ENCODE measurements around the gene PVALB.
"Not testable (repeated sequence)": the region's sequence is repeated elsewhere in the genome, so short reads cannot be mapped to it uniquely, and the experiment has no call there.

PVALB gene

GRCh38 chr22:36756746-36757655, 59.8 kb downstream of the PVALB start:
- no peak for DNase-seq (ENCODE audit: low read depth)
- no peak overlapping the region for H3K4me3 ChIP-seq (ENCODE audit: low read depth, low read length)
- in situ Hi-C loops (cut with HindIII; ENCODE audit: low sequenced_read_pairs) = no loop called here
- no peak for TF ChIP-seq CTCF (IDR thresholded peaks at IDR 0.05; ENCODE audit: low read depth, low read length, missing control alignments)

GRCh38 chr22:36756031-36756430, 60.8 kb downstream of the PVALB start:
- no peak for TF ChIP-seq CTCF (IDR thresholded peaks at IDR 0.05; ENCODE audit: low read depth, low read length, missing control alignments)
- in situ Hi-C loops (cut with HindIII; ENCODE audit: low sequenced_read_pairs) = no loop called here

DNA sequence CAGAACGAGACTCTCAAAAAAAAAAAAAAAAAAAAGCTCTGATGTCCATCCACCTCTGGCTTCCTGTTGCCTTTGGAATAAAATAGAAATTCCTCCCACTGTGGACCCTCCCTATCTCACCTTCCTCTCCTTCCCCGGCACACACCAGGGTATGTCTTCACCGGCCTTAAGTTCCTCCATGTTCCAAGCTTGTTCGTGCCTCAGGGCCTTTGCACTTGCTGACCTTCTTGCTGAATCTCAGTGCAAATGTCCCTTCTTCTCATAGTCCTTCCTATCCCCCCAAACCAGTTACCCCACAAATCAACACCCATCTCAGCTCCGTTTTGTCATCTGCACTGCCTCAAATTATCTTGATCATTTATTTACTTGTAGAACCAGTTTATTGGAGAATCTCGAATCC, 61.5 kb downstream of the PVALB start:
- H3K4me3 ChIP-seq (ENCODE audit: low read depth, low read length) = no peak overlapping the region
- no peak for TF ChIP-seq CTCF (IDR thresholded peaks at IDR 0.05; ENCODE audit: low read depth, low read length, missing control alignments)
- in situ Hi-C loops (cut with HindIII; ENCODE audit: low sequenced_read_pairs) = no loop called here
- DNase-seq (ENCODE audit: low read depth) = no peak

More at GRCh38 chr22:36756031-36756430, 60.8 kb downstream of the PVALB start:
- no peak for DNase-seq (ENCODE audit: low read depth)
- H3K4me3 ChIP-seq (ENCODE audit: low read depth, low read length) = no peak overlapping the region

DNA sequence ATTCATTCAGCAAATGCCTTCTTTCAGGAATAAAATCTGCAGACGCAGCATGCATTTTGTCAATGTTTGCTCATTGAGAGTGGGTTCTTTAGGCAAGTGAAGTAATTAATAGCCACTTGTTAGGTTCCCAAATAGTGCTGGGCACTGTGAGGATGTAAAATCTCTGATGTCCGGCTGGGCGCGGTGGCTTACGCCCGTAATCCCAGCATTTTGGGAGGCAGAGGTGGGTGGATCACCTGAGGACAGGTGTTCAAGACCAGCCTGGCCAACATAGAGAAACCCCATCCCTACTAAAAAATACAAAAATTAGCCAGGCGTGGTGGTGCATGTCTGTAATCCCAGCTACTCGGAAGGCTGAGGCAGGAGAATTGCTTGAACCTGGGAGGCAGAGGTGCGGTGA, 62.0 kb downstream of the PVALB start:
- DNase-seq (ENCODE audit: low read depth); H3K4me3 ChIP-seq (ENCODE audit: low read depth, low read length); in situ Hi-C loops (cut with HindIII; ENCODE audit: low sequenced_read_pairs): not testable (repeated sequence)

DNA sequence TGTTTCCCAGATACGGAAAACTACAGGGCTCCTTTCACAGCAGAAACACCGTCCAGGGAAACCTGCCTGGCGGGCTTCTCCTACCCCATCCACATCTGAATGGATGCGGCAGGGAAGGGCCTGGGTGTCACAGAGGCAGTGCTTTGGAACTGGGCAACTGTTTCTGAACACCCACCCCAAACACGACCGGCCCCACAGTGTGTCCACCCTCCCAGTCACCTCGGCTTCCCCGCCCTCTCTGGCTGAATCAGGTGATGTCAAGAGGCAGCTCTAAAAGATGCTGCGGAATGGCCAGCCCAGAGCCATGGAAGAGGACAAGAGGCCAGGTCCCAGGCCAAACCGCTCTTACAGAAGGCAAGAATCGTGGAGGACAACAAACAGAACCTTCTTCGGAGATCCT, 62.9 kb downstream of the PVALB start:
- no peak for DNase-seq (ENCODE audit: low read depth)
- in situ Hi-C loops (cut with HindIII; ENCODE audit: low sequenced_read_pairs) = no loop called here
- no peak overlapping the region for H3K4me3 ChIP-seq (ENCODE audit: low read depth, low read length)
- no peak for TF ChIP-seq CTCF (IDR thresholded peaks at IDR 0.05; ENCODE audit: low read depth, low read length, missing control alignments)

DNA sequence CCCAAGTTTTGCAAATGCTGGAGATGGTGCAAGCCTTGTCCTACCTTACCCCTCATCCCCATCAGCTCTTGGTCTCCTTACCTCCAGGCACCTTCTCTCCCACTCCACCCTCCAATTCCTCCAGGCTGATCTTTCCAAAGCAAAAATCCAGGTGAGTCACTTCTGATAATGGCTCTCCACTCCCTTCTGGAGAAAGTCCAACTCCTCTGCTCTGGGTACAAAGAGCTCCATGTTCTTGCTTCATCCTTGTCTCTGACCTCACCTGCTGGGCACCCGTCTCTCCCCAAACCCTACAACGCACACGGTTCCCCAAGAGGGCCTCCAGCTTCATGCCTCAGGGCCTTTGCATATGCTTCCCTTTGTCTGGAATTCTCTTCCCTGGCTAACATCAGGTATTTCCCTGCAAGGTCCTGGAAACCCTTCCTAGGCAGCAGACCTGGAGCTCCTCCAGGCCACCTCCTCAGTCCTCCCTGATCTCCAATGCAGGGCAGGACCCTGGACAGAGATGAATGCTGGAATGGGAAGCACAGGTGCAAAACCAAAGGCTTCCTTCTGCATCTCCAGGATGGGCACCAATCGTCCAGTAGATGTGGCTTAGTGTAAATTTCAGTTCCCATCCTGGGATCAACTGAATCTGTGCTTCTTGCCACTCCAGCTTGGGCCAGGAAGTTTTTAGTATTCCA, 63.6 kb downstream of the PVALB start:
- no peak for DNase-seq (ENCODE audit: low read depth)
- in situ Hi-C loops (cut with HindIII; ENCODE audit: low sequenced_read_pairs) = no loop called here
- no peak for TF ChIP-seq CTCF (IDR thresholded peaks at IDR 0.05; ENCODE audit: low read depth, low read length, missing control alignments)
- no peak overlapping the region for H3K4me3 ChIP-seq (ENCODE audit: low read depth, low read length)
